ENCODE measurements around the gene KIF26B.

DNA sequence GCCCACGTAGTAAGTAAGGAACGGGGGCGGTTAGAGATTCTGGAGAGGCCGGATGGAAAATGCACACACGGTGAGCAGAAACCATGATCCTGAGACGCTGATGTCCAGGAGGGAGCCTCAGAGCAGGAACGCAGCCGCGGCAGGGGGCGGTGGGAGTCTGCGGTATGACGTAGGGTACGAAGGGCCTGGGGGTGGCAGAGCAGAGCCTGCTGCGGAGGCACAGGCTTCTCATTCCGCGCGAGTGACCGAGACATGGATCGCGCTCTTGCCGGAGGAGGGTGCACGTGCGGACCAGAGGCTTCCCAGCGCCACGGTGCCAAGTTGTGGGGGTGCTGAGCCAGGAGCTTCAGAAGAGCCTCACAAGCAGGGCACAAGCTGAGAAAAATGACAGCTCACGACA is 176.2 kb downstream of the KIF26B start:
- TF ChIP-seq, protein P1, sequence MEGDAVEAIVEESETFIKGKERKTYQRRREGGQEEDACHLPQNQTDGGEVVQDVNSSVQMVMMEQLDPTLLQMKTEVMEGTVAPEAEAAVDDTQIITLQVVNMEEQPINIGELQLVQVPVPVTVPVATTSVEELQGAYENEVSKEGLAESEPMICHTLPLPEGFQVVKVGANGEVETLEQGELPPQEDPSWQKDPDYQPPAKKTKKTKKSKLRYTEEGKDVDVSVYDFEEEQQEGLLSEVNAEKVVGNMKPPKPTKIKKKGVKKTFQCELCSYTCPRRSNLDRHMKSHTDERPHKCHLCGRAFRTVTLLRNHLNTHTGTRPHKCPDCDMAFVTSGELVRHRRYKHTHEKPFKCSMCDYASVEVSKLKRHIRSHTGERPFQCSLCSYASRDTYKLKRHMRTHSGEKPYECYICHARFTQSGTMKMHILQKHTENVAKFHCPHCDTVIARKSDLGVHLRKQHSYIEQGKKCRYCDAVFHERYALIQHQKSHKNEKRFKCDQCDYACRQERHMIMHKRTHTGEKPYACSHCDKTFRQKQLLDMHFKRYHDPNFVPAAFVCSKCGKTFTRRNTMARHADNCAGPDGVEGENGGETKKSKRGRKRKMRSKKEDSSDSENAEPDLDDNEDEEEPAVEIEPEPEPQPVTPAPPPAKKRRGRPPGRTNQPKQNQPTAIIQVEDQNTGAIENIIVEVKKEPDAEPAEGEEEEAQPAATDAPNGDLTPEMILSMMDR (IDR thresholded peaks at IDR 0.05; ENCODE audit: low read depth, low read length) = no peak
- TF ChIP-seq, protein P2, sequence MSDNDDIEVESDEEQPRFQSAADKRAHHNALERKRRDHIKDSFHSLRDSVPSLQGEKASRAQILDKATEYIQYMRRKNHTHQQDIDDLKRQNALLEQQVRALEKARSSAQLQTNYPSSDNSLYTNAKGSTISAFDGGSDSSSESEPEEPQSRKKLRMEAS (IDR thresholded peaks at IDR 0.05; ENCODE audit: low read depth, low read length) = no peak
- TF ChIP-seq POLR2A (IDR thresholded peaks at IDR 0.05; ENCODE audit: extremely low read depth, insufficient read length) (no peak), MYC (IDR thresholded peaks at IDR 0.05; ENCODE audit: low read depth, low read length) (no peak)

All from NB4 (cell line).